ENCODE results near the gene PCDHAC1.

The PCDHAC1 gene

GRCh38 chr5:140969880-140970279 lies 43.8 kb downstream of the PCDHAC1 start:
- no peak for DNase-seq

GRCh38 chr5:140973550-140973949 lies 47.5 kb downstream of the PCDHAC1 start:
- DNase-seq: no peak

- no peak for DNase-seq
Observed at GRCh38 chr5:140977003-140977402, 50.9 kb downstream of the PCDHAC1 start.

GRCh38 chr5:140978260-140978659 lies 52.2 kb downstream of the PCDHAC1 start:
- no peak for DNase-seq

- DNase-seq: no peak
Observed at GRCh38 chr5:140978983-140979382, 52.9 kb downstream of the PCDHAC1 start.

All from inflammatory macrophage (primary cell).